Measurements from ENCODE around the gene JPH2.

JPH2 gene

DNA sequence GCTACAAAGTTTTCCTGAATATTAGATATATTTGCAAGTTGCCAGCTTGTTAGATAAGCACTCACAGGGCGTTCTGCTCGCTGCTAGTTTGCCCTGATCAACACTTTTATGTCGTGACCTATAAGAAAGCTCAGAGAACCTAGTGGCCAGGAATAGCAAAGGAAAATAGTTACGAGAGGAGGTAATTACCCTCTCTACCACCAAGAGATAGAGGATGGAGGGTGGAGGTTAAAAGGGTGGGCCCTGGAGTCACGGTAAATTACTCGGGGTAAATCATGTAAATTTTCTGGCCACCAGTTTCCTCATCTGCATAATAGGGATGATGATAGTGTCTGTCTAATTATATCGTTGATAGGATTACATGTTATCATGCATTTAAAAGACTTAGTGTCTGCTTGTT lies 87.2 kb downstream of the JPH2 start:
- TF ChIP-seq, protein P1, sequence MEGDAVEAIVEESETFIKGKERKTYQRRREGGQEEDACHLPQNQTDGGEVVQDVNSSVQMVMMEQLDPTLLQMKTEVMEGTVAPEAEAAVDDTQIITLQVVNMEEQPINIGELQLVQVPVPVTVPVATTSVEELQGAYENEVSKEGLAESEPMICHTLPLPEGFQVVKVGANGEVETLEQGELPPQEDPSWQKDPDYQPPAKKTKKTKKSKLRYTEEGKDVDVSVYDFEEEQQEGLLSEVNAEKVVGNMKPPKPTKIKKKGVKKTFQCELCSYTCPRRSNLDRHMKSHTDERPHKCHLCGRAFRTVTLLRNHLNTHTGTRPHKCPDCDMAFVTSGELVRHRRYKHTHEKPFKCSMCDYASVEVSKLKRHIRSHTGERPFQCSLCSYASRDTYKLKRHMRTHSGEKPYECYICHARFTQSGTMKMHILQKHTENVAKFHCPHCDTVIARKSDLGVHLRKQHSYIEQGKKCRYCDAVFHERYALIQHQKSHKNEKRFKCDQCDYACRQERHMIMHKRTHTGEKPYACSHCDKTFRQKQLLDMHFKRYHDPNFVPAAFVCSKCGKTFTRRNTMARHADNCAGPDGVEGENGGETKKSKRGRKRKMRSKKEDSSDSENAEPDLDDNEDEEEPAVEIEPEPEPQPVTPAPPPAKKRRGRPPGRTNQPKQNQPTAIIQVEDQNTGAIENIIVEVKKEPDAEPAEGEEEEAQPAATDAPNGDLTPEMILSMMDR (IDR thresholded peaks at IDR 0.05; ENCODE audit: insufficient read depth, low read depth, low read length, missing control alignments), result no peak
- DNase-seq (ENCODE audit: low read depth), result no peak
- H3K4me3 ChIP-seq (ENCODE audit: low read length), result no peak overlapping the region

DNA sequence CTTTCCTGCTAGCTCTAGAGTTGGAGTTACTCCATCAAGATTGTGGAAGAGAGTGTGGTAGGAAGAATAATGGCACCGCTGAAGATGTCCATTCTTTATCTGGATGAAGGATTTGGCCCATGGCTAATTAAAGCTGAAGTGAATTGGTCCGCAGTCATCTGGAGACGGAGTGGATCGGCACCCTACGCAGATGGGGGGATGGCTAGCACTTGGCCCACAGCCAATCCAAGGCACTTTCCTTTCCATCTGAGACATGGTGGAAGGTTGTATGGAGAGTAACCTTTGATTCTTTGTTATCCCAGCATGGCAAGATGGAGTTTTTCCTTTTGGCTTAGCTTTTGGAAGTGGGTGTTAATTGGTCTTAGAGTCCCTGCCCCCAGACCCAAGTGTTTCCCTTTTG lies 88.3 kb downstream of the JPH2 start:
- DNase-seq (ENCODE audit: low read depth), result no peak
- no peak overlapping the region for H3K4me3 ChIP-seq (ENCODE audit: low read length)
- TF ChIP-seq, protein P1 (IDR thresholded peaks at IDR 0.05; ENCODE audit: insufficient read depth, low read depth, low read length, missing control alignments), result no peak

DNA sequence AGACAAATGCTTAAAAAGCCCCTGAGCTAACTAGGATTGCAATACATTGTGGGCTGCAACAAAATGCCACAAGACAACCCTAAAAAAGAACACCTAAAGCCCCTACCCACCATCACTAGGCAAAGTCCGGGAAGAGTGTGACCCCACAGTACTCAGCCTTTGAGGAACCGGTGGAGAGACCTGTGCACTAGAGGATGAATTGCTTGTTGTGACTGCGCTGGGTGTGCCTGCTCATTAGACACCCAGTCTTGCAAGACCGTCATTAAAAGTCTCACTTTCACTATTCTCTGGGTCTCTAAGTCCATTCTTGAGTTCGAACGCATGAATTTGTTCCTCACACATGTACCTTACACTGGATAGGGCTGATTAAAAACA lies 88.7 kb downstream of the JPH2 start:
- TF ChIP-seq, protein P1 (IDR thresholded peaks at IDR 0.05; ENCODE audit: insufficient read depth, low read depth, low read length, missing control alignments), result no peak
- no peak for DNase-seq (ENCODE audit: low read depth)
- H3K4me3 ChIP-seq (ENCODE audit: low read length), result no peak overlapping the region

DNA sequence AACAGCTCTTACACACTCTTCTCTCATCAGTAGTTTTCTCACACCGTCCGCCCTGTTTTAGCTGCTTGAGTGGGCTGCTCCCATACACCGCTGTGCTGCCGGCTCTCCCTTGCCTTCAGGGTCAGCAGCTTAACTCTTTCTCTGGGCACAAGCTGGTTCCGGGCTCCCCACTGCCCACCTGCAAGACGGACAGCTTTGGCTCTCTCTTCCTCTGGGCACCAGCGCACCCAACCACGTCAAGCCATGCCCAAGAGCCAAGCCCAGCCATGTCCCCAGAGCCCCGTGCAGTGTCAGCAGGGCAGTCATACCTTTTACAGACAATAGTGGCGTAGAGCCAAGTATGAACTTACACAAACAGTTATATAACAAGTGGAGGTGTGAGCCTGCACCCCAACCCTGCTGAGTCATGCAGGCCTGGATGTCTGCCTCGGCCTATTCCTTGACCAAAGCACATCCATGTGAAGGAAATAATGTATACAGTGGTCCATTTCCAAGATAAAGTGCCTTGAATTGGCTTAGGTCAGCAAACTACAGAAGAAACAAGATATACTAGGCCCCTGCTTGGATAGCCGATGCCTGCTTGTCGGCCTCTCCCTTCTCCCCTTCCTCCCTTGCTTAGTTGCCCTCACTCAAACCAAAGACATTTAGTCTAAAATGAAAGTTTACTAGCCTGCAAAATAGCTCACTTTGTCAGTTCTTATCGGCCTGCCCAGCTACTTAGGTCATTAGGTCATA lies 89.3 kb downstream of the JPH2 start:
- no peak overlapping the region for H3K4me3 ChIP-seq (ENCODE audit: low read length)
- peak; percentile 78 for DNase-seq (ENCODE audit: low read depth)
- TF ChIP-seq, protein P1 (IDR thresholded peaks at IDR 0.05; ENCODE audit: insufficient read depth, low read depth, low read length, missing control alignments), result no peak

DNA sequence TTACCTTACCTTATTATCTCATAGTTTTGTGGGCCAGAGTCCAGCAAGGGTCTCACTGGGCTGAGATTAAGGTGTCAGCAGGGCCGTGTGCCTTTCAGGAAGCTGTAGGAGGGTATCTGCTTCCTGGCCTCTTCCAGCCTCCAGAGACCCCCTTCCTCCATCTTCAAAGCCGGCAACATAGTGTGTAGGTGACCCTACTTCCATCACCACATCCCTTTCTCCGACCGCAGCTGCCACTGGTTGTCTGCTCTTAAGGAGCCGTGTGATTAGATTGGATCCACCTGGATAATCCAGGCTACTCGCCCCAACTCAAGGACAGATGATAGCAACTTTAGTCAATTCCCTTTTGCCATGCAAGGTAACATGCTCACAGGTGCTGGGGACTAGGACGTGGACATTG lies 91.2 kb downstream of the JPH2 start:
- TF ChIP-seq, protein P1 (IDR thresholded peaks at IDR 0.05; ENCODE audit: insufficient read depth, low read depth, low read length, missing control alignments), result no peak
- H3K4me3 ChIP-seq (ENCODE audit: low read length), result no peak overlapping the region
- no peak for DNase-seq (ENCODE audit: low read depth)

DNA sequence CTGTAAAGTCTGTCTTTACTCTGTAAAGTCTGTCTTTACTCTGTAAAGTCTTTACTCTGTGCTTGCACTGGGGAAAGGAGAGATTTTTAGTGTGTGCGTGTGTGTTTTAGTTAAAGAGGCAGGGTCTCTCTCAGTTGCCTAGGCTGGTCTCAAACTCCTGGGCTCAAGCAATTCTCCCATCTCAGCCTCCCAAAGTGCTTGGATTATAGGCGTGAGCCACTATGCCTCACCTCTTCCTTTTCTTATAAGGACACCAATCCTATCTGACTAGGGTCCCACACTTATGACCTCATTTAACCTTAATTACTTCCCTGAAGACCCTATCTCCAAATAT lies 93.8 kb downstream of the JPH2 start:
- H3K4me3 ChIP-seq (ENCODE audit: low read length), result no peak overlapping the region
- DNase-seq (ENCODE audit: low read depth), result no peak
- TF ChIP-seq, protein P1 (IDR thresholded peaks at IDR 0.05; ENCODE audit: insufficient read depth, low read depth, low read length, missing control alignments), result no peak

DNA sequence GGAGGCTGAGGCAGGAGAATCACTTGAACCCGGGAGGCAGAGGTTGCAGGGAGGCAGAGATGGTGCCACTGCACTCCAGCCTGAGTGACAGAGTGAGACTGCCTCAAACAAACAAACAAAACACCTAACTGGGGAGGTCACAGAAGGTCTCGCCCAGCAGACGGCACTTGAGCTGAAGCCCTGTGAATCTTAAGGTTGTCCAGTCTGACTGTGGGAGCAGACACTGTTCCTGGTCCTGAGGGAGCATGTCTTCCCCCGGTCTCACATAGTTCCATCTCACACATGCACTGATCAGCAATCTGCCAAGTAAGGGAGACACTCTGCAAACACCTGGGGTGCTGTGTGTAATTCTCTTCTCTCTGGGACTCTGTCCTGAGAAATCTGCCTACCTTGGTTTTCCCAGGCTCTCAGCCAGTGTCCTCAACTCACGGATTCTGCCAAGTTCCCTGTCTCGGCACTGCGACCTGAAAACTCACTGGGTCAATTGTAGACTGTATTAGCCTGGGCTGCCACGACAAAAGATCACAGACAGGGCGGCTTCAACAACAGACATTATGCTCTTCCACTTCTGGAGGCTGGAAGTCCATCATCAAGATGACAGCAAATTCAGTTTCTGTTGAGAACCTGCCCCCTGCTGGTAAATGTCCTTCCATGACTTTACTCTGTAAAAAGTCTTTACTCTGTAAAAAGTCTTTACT lies 94.3 kb downstream of the JPH2 start:
- H3K4me3 ChIP-seq (ENCODE audit: low read length), result no peak overlapping the region
- TF ChIP-seq, protein P1 (IDR thresholded peaks at IDR 0.05; ENCODE audit: insufficient read depth, low read depth, low read length, missing control alignments), result peak; percentile 44
- DNase-seq (ENCODE audit: low read depth), result peak; percentile 57
